ENCODE measurements around the gene GSG1. TPM values are rescaled to one million over a fixed set of nuclear protein-coding genes. Genes with fewer than 3 reads are reported as not detected.

The GSG1 gene
- total and polyA plus RNA-seq, 8 donors: not detected

DNA sequence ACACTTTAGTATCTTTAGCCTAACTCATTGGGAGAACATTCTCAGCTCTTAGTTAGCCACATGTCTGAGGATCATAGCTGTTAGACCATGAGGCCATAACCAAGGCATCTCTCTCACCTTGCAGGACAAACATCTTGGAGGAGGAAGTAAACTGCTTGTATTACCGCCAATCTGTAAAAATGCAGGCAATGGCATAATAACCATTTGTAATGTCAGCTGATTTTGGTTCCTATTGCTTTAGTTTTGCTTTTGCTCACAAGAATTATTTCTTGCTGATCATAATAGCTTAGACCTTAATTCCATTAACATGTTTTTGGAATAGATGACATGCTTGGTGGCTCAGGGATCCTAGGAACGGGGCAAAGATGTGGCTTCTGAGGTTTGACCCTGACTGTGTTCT, 16.4 kb upstream of the GSG1 start:
- Histone ChIP-seq H3K27ac (no peak overlapping the region), H3K9me3 (no peaks in the 10 kb centered on the region), H3K4me3 (no peak overlapping the region), H3K27me3 (no peaks in the 10 kb centered on the region), H3K36me3 (no peaks in the 10 kb centered on the region), H3K4me1 (no peaks in the 10 kb centered on the region)
- WGBS, 5 donors: 89 to 100% (median 94%) methylated on average over 2 of the region's 2 CpGs
- intact Hi-C loops (cut with DNase I; ENCODE audit: low total_unique reads): no loop called here
- TF ChIP-seq POLR2A (IDR thresholded peaks at IDR 0.05) (no peak), CTCF (IDR thresholded peaks at IDR 0.05) (no peak), EP300 (IDR thresholded peaks at IDR 0.05) (no peak)
- no peak for DNase-seq

GRCh38 chr12:13117029-13117428, 13.6 kb upstream of the GSG1 start:
- WGBS, 5 donors: 55 to 69% (median 67%) methylated on average over 6 of the region's 6 CpGs
- no peak for TF ChIP-seq CTCF (IDR thresholded peaks at IDR 0.05)
- no peak for TF ChIP-seq POLR2A (IDR thresholded peaks at IDR 0.05)
- no peak for TF ChIP-seq POLR2AphosphoS5 (IDR thresholded peaks at IDR 0.05)
- TF ChIP-seq EP300 (IDR thresholded peaks at IDR 0.05): no peak
- no peaks in the 10 kb centered on the region for H3K36me3 ChIP-seq
- intact Hi-C loops (cut with DNase I; ENCODE audit: low total_unique reads): no loop called here
- H3K4me3 ChIP-seq: no peak overlapping the region
- H3K27ac ChIP-seq: no peak overlapping the region
- H3K9me3 ChIP-seq: peaks cover 0 to 3% (median 0%) of the 10 kb centered on the region in 4 donors
- H3K27me3 ChIP-seq: no peaks in the 10 kb centered on the region
- peak in 1 of 2 donors; percentile 50 for DNase-seq
- no peaks in the 10 kb centered on the region for H3K4me1 ChIP-seq

DNA sequence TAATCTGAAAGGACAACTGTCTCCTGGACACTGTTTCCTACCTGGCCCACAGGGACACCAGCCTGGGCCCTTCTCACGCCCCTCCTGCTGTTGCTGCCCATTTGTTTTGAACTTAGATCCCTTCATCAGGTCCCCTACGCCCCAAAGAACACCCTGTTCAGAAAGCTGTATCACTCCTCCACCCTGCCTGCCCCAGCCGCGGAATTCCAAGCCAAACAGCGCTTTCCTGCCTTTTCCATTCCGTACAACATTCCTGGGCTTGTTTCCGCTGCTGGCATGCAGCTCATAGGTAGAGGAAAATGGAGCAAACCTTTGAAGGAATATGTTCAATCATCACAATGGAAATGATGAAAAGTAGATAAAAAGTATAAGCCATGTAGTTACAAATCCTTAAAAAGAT, 12.8 kb upstream of the GSG1 start:
- intact Hi-C loops (cut with DNase I; ENCODE audit: low total_unique reads): no loop called here
- no peak overlapping the region for H3K4me3 ChIP-seq
- no peaks in the 10 kb centered on the region for H3K4me1 ChIP-seq
- no peaks in the 10 kb centered on the region for H3K27me3 ChIP-seq
- peak in 1 of 2 donors; percentile 33 for DNase-seq
- H3K36me3 ChIP-seq: no peaks in the 10 kb centered on the region
- TF ChIP-seq CTCF (IDR thresholded peaks at IDR 0.05) (no peak), POLR2A (IDR thresholded peaks at IDR 0.05) (no peak), POLR2AphosphoS5 (IDR thresholded peaks at IDR 0.05) (no peak), EP300 (IDR thresholded peaks at IDR 0.05) (no peak)
- peaks cover 0 to 5% (median 0%) of the 10 kb centered on the region in 4 donors for H3K9me3 ChIP-seq
- H3K27ac ChIP-seq: no peak overlapping the region
- 76 to 87% (median 82%) methylated on average over 7 of the region's 7 CpGs for WGBS, 5 donors

DNA sequence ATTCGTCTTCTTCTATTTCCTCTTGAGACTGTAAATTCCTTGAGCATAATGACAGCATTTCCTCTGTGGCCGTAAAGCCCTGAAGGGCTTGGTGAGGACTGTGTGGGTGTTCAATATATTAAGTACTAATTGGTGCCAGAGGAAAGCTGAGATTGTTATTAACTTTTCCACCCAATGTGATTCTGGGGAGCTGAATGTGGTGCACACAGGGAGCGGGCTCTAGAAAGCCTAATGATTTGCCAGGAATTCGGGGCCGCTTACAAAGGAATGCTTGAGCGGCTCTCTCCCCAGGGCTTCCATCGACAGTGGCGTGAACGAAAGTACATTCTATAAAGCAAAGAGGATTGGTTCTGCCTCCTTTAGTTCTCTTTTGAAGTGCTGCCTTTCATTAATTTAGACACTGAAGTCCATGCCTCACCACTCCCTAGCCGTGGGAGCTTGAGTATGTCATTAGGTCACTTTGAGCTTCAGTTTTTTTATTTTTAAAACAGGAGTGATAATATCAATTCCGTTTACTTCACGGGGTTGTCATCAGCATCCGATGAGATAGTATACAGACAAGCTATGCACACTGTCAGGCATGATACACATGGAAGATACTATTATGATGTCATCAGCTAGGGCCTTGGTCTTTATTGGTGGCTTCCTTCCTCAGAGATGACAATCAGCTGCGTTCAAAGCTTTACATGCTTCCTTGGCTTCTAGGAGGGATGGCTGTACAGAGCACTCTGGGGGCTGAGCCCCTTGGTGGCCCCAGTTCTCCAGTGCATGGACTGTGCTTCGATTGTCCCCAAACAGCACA, 11.0 kb upstream of the GSG1 start:
- no peak overlapping the region for H3K4me3 ChIP-seq
- H3K4me1 ChIP-seq: no peaks in the 10 kb centered on the region
- 77 to 82% (median 81%) methylated on average over 15 of the region's 15 CpGs for WGBS, 5 donors
- TF ChIP-seq EP300 (IDR thresholded peaks at IDR 0.05) (no peak), CTCF (IDR thresholded peaks at IDR 0.05) (no peak)
- no peaks in the 10 kb centered on the region for H3K27me3 ChIP-seq
- H3K9me3 ChIP-seq: peaks cover 0 to 5% (median 0%) of the 10 kb centered on the region in 4 donors
- no peak overlapping the region for H3K27ac ChIP-seq
- H3K36me3 ChIP-seq: no peaks in the 10 kb centered on the region
- no peak for DNase-seq
- intact Hi-C loops (cut with DNase I; ENCODE audit: low total_unique reads): no loop called here
